HCT116 (cell line): ENCODE results near the gene SPTB. TPM values are rescaled to one million over a fixed set of nuclear protein-coding genes. Genes with fewer than 3 reads are reported as not detected.

Experiments used
- ATAC-seq: fragments of 200-7000 bp; cut with Tn5 transposase; 2 replicates; pipeline ENCODE4 v1.9.1; 2020; ENCODE audit warnings: mild to moderate bottlenecking, moderate library complexity
- BruUV-seq: library from RNA; stranded (reverse); fragments of 400-500 nt; replicated peaks from 2 replicates; lab custom pipeline; 2021; lab: Mats Ljungman, UMichigan
- CTCF ChIA-PET: fragments of 300-600 bp; sonication (Branson Sonifier 250); formaldehyde crosslinking; loops from one replicate; lab custom pipeline; 2021; ENCODE audit warnings: antibody characterized with exemption; lab: Charles Lee
- POLR2A ChIA-PET: fragments of 300-600, 350-600 bp; sonication (Branson Sonifier 250); formaldehyde crosslinking; loops from one replicate; lab custom pipeline; 2021; ENCODE audit warnings: antibody characterized with exemption; lab: Charles Lee
- RAD21 ChIA-PET, 2 experiments: fragments of 300-600 bp; sonication (Branson Sonifier 250); formaldehyde crosslinking; loops; one replicate each; lab custom pipeline; 2023; ENCODE audit warnings: low total read pairs in 2 of 2; ENCODE audit not compliant: uncharacterized antibody in 2 of 2, unreplicated experiment in 2 of 2, low non-redundant PET in 1 of 2; lab: Charles Lee
- DNase-seq: peaks from one replicate; pipeline ENCODE4 v3.0.0-alpha.2; 2010; ENCODE audit warnings: low read depth, low spot score
- H2AFZ ChIP-seq: fragments of 200-600 bp; shearing (Covaris generic), sonication (generic); 2 replicates; pipeline ENCODE4 v1.6.1; 2017; ENCODE audit warnings: low read depth, mixed run types, mixed read lengths, antibody characterized with exemption, low read length; ENCODE audit not compliant: poor library complexity, severe bottlenecking
- H3K27ac ChIP-seq: 2 replicates; pipeline ENCODE4 v1.5.1; 2012; ENCODE audit warnings: low read depth, low read length
- H3K27me3 ChIP-seq: fragments of 200-600 bp; sonication (generic); 2 replicates; pipeline ENCODE4 v1.6.1; 2016; ENCODE audit warnings: mixed run types, low read length, mixed read lengths; ENCODE audit not compliant: insufficient read depth
- H3K36me3 ChIP-seq, 2 experiments: fragments of 200-500 bp in 1 of 2; fragments of 200-600 bp in 1 of 2; sonication (Bioruptor generic) in 1 of 2; sonication (generic) in 1 of 2; 2 replicates each; pipeline versions ENCODE4 v1.5.1 to v1.6.1; 2014 to 2016; ENCODE audit warnings: low read length in 2 of 2, inconsistent platforms in 1 of 2, mixed read lengths in 1 of 2, mixed run types in 1 of 2; ENCODE audit not compliant: insufficient read depth in 2 of 2, control insufficient read depth in 1 of 2
- H3K4me1 ChIP-seq, 2 experiments: fragments of 200-600 bp in 1 of 2; sonication (generic) in 1 of 2; 2 replicates each; pipeline versions ENCODE4 v1.5.1 to v1.6.1; 2012 to 2017; ENCODE audit warnings: low read length in 2 of 2, inconsistent platforms in 1 of 2, mild to moderate bottlenecking in 1 of 2, mixed read lengths in 1 of 2, mixed run types in 1 of 2, moderate library complexity in 1 of 2; ENCODE audit not compliant: insufficient read depth in 2 of 2, control insufficient read depth in 1 of 2
- H3K4me2 ChIP-seq: fragments of 200-600 bp; sonication (generic); 2 replicates; pipeline ENCODE4 v1.6.1; 2017; ENCODE audit warnings: mixed run types, low read length, mixed read lengths
- H3K4me3 ChIP-seq, 2 experiments: fragments of 200-600 bp in 1 of 2; sonication (generic) in 1 of 2; replicated peaks in 1 of 2; 2 replicates each; pipeline ENCODE4 v1.5.1; 2011 to 2016; ENCODE audit warnings: low read length in 2 of 2, control low read depth in 1 of 2, low read depth in 1 of 2, mild to moderate bottlenecking in 1 of 2, mixed read lengths in 1 of 2, mixed run types in 1 of 2
- H3K79me2 ChIP-seq: fragments of 200-600 bp; sonication (generic); 2 replicates; pipeline ENCODE4 v1.6.1; 2017; ENCODE audit warnings: mild to moderate bottlenecking, mixed run types, low read length, moderate library complexity, mixed read lengths; ENCODE audit not compliant: insufficient read depth
- H3K9ac ChIP-seq: fragments of 200-600 bp; sonication (generic); 2 replicates; pipeline ENCODE4 v1.6.1; 2016; ENCODE audit warnings: low read length, mixed read lengths
- H3K9me2 ChIP-seq: fragments of 200-600 bp; sonication (generic), shearing (Covaris generic); 2 replicates; pipeline ENCODE4 v1.6.1; 2017; ENCODE audit warnings: mixed run types, mild to moderate bottlenecking, moderate library complexity; ENCODE audit not compliant: insufficient read depth
- H3K9me3 ChIP-seq, 2 experiments: fragments of 200-500 bp in 1 of 2; fragments of 200-600 bp in 1 of 2; sonication (Bioruptor generic) in 1 of 2; sonication (generic) in 1 of 2; 2 replicates each; pipeline ENCODE4 v1.6.1; 2014 to 2017; ENCODE audit warnings: low read length in 2 of 2, mixed read lengths in 2 of 2, inconsistent platforms in 1 of 2, low read depth in 1 of 2, mild to moderate bottlenecking in 1 of 2, mixed run types in 1 of 2, moderate library complexity in 1 of 2; ENCODE audit not compliant: control insufficient read depth in 1 of 2, insufficient read depth in 1 of 2
- H4K20me1 ChIP-seq: fragments of 200-600 bp; sonication (generic), shearing (Covaris generic); 2 replicates; pipeline ENCODE4 v1.6.1; 2017; ENCODE audit warnings: mixed run types, mild to moderate bottlenecking, moderate library complexity; ENCODE audit not compliant: insufficient read depth
- EZH2phosphoT487 ChIP-seq: fragments of 200-600 bp; IDR thresholded peaks from 2 replicates; pipeline ENCODE4 v1.6.1; 2018; ENCODE audit warnings: antibody characterized with exemption, borderline replicate concordance
- POLR2AphosphoS5 ChIP-seq: IDR thresholded peaks from 2 replicates; pipeline ENCODE4 v1.6.1; 2011; ENCODE audit warnings: mild to moderate bottlenecking, low read depth, low read length, moderate library complexity
- TCF7L2 ChIP-seq: IDR thresholded peaks from 2 replicates; pipeline ENCODE4 v1.7.0; 2011; ENCODE audit warnings: borderline replicate concordance, inconsistent platforms; ENCODE audit not compliant: insufficient read depth, insufficient read length; ENCODE audit errors: extremely low read depth
- YY1 ChIP-seq: IDR thresholded peaks from 2 replicates; pipeline ENCODE4 v1.6.1; 2011; ENCODE audit warnings: low read length, low read depth, moderate library complexity, mild to moderate bottlenecking; ENCODE audit not compliant: insufficient replicate concordance; ENCODE audit errors: extremely low read depth
- intact Hi-C: fragments of 100-400 bp; cut with micrococcal nuclease; formaldehyde crosslinking; loops from 2 replicates; pipeline ENCODE4 v1.10.0; 2022
- total RNA-seq: library from RNA; stranded (reverse); gene quantifications from one replicate; pipeline ENCODE4 v1.2.1, GENCODE V29; 2021; ENCODE audit not compliant: unreplicated experiment
- TF ChIP-seq, protein P1 (sequence below): IDR thresholded peaks from 2 replicates; pipeline ENCODE4 v1.6.1; 2012

The SPTB gene
- total RNA-seq, 1 experiment from 2014 or later: 4.2 TPM

DNA sequence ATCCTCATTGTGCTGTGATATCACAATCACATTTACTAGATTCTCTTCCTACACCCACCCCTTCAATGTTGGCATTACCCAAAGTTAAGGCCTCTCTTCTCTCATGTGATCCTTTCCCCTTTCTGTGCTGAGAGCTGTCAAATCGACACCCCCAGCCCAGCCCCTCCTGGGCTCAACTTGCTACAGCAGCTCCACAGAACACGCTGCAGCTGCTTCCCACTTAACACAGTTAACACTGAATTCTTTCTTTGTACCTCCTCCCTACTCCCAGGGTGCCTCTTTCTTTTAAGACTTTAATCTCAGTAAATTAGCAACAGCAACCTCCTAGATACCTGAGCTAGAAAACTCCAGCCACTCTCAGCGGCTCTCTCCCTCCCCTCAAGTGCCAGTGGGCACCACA, 17.8 kb downstream of the SPTB start:
- CTCF ChIA-PET: no interaction called here
- no peaks in the 10 kb centered on the region for H3K9me2 ChIP-seq
- RAD21 ChIA-PET: interaction anchor here in 1 of 2 experiments (0.5 kb wide), 1 partner anchor 21 kb away, joined by 3 read pairs; no protein-coding TSS in a partner anchor

DNA sequence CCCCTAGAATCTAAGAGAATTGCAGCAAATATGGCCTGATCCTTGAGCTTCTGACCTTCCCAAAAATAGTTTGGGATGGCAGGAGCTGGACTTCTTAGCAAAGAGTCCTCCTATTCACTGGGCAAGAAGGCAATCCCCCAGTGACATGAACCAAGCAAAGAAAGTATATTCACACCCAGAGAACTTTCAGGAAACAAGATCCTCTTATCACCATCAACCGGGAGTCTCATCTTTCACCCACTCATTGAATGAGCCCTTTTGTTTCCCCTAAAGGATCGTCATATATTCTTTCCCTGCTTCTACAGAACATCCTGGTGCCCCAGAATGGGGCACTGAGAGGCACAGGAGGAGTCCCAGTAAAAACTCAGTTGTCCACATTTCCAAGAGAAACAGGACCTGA, 19.7 kb downstream of the SPTB start:
- no peaks in the 10 kb centered on the region for H3K4me1 ChIP-seq
- intact Hi-C loops: loop anchor here (5.0 kb wide), 1 partner anchor 33 kb away; no protein-coding TSS in a partner anchor
- H3K36me3 ChIP-seq: no peaks in the 10 kb centered on the region
- ATAC-seq (no peak), DNase-seq (no peak)
- H3K9me2 ChIP-seq: no peaks in the 10 kb centered on the region
- BruUV-seq: no TSS peak
- CTCF ChIA-PET: no interaction called here
- H3K9ac ChIP-seq: no peak overlapping the region
- H3K27ac ChIP-seq: no peak overlapping the region
- no peaks in the 10 kb centered on the region for H3K9me3 ChIP-seq
- RAD21 ChIA-PET: no interaction called here
- H4K20me1 ChIP-seq: no peaks in the 10 kb centered on the region
- H3K27me3 ChIP-seq: peaks cover 3% of the 10 kb centered on the region; the same call in 1 of the 2 replicates
- H3K4me2 ChIP-seq: no peak overlapping the region
- no peak overlapping the region for H2AFZ ChIP-seq
- TF ChIP-seq TCF7L2 (no peak), EZH2phosphoT487 (no peak), POLR2AphosphoS5 (no peak)
- no peak overlapping the region for H3K4me3 ChIP-seq
- POLR2A ChIA-PET: no interaction called here
- H3K79me2 ChIP-seq: no peaks in the 10 kb centered on the region

More for the DNA sequence above, 17.8 kb downstream of the SPTB start:
- Histone ChIP-seq H3K27ac (no peak overlapping the region), H4K20me1 (no peaks in the 10 kb centered on the region), H3K9ac (no peak overlapping the region), H3K4me2 (no peak overlapping the region), H3K36me3 (no peaks in the 10 kb centered on the region), H3K27me3 (peaks cover 3% of the 10 kb centered on the region; the same call in 1 of the 2 replicates), H3K79me2 (no peaks in the 10 kb centered on the region), H3K4me1 (no peaks in the 10 kb centered on the region), H3K9me3 (no peaks in the 10 kb centered on the region), H2AFZ (no peak overlapping the region), H3K4me3 (no peak overlapping the region)
- DNase-seq (no peak), ATAC-seq (no peak)
- POLR2A ChIA-PET: no interaction called here
- no TSS peak for BruUV-seq
- intact Hi-C loops: loop anchor here (5.0 kb wide), 1 partner anchor 35 kb away; no protein-coding TSS in a partner anchor
- TF ChIP-seq POLR2AphosphoS5 (no peak), YY1 (no peak), TCF7L2 (no peak)
- TF ChIP-seq, protein P1, sequence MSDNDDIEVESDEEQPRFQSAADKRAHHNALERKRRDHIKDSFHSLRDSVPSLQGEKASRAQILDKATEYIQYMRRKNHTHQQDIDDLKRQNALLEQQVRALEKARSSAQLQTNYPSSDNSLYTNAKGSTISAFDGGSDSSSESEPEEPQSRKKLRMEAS: no peak
